Pancreas (tissue), 10 donors: Measurements from ENCODE around the gene SORCS2. TPM values are rescaled to one million over a fixed set of nuclear protein-coding genes. Genes with fewer than 3 reads are reported as not detected.

Source experiments
- ATAC-seq, 4 donors: fragments of 200-7000 bp; cut with Tn5 transposase; one replicate each; pipeline versions ENCODE4 v1.8.0 to v1.9.1; 2020; ENCODE audit warnings: mild to moderate bottlenecking in 4 of 4, moderate library complexity in 4 of 4
- DNase-seq, 6 donors: peaks; one replicate each; pipeline ENCODE4 v3.0.0-alpha.2; 2020
- FAIRE-seq: peaks from 2 replicates; lab custom pipeline; 2012; peaks lifted over from hg19 to GRCh38; lab: Jason Lieb, UNC
- H3K27ac ChIP-seq, 4 donors: fragments of 200-600 bp; sonication (generic); 1 replicate in 3 of 4; 2 replicates in 1 of 4; pipeline versions ENCODE4 v1.5.0 to v1.8.0; 2020
- H3K27me3 ChIP-seq, 4 donors: fragments of 200-600 bp; one replicate each; pipeline ENCODE4 v1.8.0; 2021
- H3K36me3 ChIP-seq, 3 donors: fragments of 200-600 bp; sonication (generic) in 1 of 3; one replicate each; pipeline versions ENCODE4 v1.5.0 to v1.8.0; 2020 to 2021
- H3K4me1 ChIP-seq, 3 donors: fragments of 200-600 bp; one replicate each; pipeline ENCODE4 v1.8.0; 2021
- H3K4me3 ChIP-seq, 4 donors: fragments of 200-600 bp; sonication (generic) in 2 of 4; one replicate each; pipeline versions ENCODE4 v1.5.0 to v1.8.0; 2020 to 2021
- H3K9me3 ChIP-seq, 4 donors: fragments of 200-600 bp; one replicate each; pipeline ENCODE4 v1.8.0; 2021
- whole genome bisulfite sequencing, 2 donors: extraction: QIAGEN DNeasy Blood & Tissue Kit; methylation state at CpG; one replicate each; pipeline ENCODE4 v1.1.7; 2013; 5-methylcytosine and 5-hydroxymethylcytosine counted together
- intact Hi-C, 3 donors: fragments of 100-400 bp; cut with DNase I; formaldehyde crosslinking; loops; one replicate each; pipeline versions ENCODE4 v1.11.1 to v1.14.2; 2022
- polyA plus RNA-seq, 2 donors: library from polyadenylated mRNA; stranded (reverse); fragments of 200-250 nt; gene quantifications; one replicate each; pipeline ENCODE4 v1.2.3, GENCODE V29; 2013
- total RNA-seq, 6 donors: library from RNA; stranded (reverse); fragmentation: NEBNext Ultra II Directional in 4 of 6; extraction: Animal tissue kit (Norgen Biotek cat#: 25700) in 4 of 6; gene quantifications; one replicate each; pipeline versions ENCODE4 v1.2.1 to v1.2.4, GENCODE V29; 2021 to 2023
- TF ChIP-seq, protein P1 (sequence below), 4 donors: fragments of 200-600 bp; sonication (generic) in 3 of 4; IDR thresholded peaks; one replicate each; pipeline versions ENCODE4 v1.5.0 to v1.8.0; 2021; ENCODE audit warnings: antibody characterized with exemption in 4 of 4
- donor health status: healthy with polysubstance abuse.
- donor health status: DM: no; HTN: no; CAD: no; lungs with moderate emphysema.
- donor health status: DM: no; HTN: no; CAD: no.
- donor health status: control.
- donor health status: control.
- donor health status: Bipolar disorder and iron deficiency.
- donor health status: DM: yes; HTN: yes; CAD: no.
- donor health status: DM: no; HTN: no; CAD: no.
- donor health status: DM: no; HTN: no; CAD: no.
- donor health status: DM: yes; HTN: yes; CAD: no.

The SORCS2 gene
- total and polyA plus RNA-seq, 8 donors = 0.14 to 1.7 (median 0.42) TPM

DNA sequence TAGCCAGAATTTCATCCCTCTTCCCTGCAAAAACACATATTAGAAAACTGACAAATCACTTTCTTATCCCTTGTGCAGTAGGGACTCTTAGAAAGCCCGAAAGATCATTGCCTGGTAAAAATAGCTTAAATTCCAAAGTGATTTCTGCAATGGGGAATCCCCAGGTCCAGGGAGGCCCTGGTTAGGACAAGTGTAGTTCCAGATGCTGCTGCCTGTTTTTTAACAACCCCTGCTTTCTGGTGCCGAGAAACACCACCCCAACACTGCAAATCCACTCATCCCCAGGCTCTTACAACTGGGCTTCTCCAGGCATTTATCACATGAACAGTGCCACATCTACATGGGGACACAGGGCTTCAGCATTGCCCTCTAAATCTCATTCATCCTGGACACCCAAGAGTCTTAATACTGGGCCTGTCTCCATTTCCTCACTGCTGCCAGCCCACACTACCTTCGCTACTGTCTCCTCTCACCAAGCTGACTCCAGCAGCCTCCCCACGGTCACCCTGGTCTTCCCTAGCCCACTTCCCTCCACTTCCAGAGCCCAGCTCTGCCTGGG is 354.6 kb downstream of the SORCS2 start:
- TF ChIP-seq, protein P1, sequence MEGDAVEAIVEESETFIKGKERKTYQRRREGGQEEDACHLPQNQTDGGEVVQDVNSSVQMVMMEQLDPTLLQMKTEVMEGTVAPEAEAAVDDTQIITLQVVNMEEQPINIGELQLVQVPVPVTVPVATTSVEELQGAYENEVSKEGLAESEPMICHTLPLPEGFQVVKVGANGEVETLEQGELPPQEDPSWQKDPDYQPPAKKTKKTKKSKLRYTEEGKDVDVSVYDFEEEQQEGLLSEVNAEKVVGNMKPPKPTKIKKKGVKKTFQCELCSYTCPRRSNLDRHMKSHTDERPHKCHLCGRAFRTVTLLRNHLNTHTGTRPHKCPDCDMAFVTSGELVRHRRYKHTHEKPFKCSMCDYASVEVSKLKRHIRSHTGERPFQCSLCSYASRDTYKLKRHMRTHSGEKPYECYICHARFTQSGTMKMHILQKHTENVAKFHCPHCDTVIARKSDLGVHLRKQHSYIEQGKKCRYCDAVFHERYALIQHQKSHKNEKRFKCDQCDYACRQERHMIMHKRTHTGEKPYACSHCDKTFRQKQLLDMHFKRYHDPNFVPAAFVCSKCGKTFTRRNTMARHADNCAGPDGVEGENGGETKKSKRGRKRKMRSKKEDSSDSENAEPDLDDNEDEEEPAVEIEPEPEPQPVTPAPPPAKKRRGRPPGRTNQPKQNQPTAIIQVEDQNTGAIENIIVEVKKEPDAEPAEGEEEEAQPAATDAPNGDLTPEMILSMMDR (IDR thresholded peaks at IDR 0.05) = no peak
- intact Hi-C loops = no loop called here
- FAIRE-seq (no peak), DNase-seq (peak in 1 of 6 donors; percentile 2), ATAC-seq (peak in 2 of 4 donors; percentile 60 to 63)
- H3K36me3 ChIP-seq = no peaks in the 10 kb centered on the region
- no peak overlapping the region for H3K4me3 ChIP-seq
- WGBS, 2 donors = 38 to 46% methylated on average over 4 of the region's 4 CpGs
- no peak overlapping the region for H3K27ac ChIP-seq
- no peaks in the 10 kb centered on the region for H3K9me3 ChIP-seq
- no peaks in the 10 kb centered on the region for H3K27me3 ChIP-seq
- H3K4me1 ChIP-seq = no peaks in the 10 kb centered on the region

DNA sequence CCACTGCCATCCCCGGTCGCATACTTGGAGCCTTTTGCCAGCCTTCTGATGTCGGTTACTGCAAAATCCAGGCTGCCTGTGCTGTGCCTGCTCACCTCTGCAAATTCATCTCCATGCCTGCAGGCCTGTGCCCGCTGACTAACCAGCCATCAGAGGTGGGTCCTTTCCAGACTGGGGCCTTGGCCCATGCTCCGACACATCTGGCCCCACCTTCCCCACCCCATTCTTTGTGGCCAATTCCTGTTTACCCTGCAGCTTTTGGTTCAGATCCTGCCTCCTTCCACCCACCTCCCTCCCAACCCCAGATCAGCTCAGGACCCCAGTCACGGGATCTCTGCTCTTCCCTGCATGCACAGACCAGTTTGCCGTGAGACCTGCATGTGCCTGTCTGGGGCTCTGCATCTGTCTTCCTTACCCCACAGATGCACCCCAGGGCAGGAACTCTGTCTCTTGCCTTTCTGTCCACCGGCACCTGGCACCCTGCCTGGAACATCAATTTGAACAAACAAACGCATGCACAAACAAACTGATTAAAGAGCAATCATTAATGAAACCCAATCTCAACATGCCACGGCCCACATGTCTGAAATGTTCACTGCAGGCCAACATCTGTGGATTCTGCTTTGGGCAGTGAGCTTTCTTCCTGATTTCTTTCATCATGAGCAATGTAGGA is 355.2 kb downstream of the SORCS2 start:
- Histone ChIP-seq H3K36me3 (no peaks in the 10 kb centered on the region), H3K27me3 (no peaks in the 10 kb centered on the region), H3K4me1 (no peaks in the 10 kb centered on the region), H3K4me3 (no peak overlapping the region), H3K27ac (no peak overlapping the region), H3K9me3 (no peaks in the 10 kb centered on the region)
- FAIRE-seq (no peak), DNase-seq (no peak), ATAC-seq (peak in 1 of 4 donors; percentile 19)
- TF ChIP-seq, protein P1 (IDR thresholded peaks at IDR 0.05) = no peak
- 60 to 64% methylated on average over 10 of the region's 10 CpGs for WGBS, 2 donors
- intact Hi-C loops = no loop called here

DNA sequence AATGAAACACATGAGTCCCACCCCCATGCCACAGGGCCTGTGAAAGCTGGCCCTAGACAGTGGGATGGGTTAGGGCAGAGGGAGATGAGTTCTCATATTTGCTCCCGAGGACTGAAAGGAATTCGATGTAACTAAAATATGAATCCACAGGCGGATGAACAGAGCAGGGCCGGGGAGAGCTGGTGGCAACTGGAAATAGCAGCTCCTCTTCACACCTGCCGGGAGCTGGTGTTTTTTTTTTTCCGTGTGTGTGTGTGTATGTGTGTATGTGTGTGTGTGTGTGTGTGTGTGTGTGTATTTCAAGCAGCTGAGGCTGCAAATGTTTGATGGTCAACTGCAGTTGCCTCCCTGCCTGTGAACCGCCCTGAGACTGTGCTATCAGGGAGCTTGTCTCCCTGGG is 357.5 kb downstream of the SORCS2 start:
- Histone ChIP-seq H3K4me3 (no peak overlapping the region), H3K27ac (no peak overlapping the region), H3K27me3 (no peaks in the 10 kb centered on the region), H3K9me3 (no peaks in the 10 kb centered on the region), H3K4me1 (no peaks in the 10 kb centered on the region), H3K36me3 (no peaks in the 10 kb centered on the region)
- ATAC-seq (no peak), DNase-seq (no peak), FAIRE-seq (no peak)
- intact Hi-C loops = no loop called here
- TF ChIP-seq, protein P1 (IDR thresholded peaks at IDR 0.05) = no peak
- 60 to 67% methylated on average over 7 of the region's 7 CpGs for WGBS, 2 donors

DNA sequence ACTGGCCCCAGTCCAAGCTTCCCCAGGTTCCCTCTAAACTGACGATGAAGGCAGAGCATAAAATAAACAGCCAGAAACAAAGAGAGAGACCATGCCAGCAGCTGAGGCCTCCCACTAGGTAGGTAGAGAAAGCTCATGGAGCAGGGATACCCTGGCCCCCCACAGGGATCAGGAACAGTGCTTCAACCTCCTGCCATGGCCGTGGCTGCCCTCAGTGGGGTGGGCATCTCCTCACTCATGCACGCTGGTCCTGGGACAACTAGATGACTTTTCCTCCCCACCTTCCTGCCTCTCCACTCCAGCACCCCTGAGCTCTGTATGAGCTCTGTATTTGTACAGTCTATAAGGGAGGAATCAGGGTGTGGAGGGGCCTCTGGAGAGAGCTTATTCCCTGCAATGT is 360.1 kb downstream of the SORCS2 start:
- TF ChIP-seq, protein P1 (IDR thresholded peaks at IDR 0.05) = no peak
- DNase-seq = no peak
- FAIRE-seq = no peak

GRCh38 chr4:7553280-7553679 is 360.9 kb downstream of the SORCS2 start:
- no peak for ATAC-seq
- no peak for DNase-seq
- intact Hi-C loops = no loop called here
- no peaks in the 10 kb centered on the region for H3K4me1 ChIP-seq
- no peaks in the 10 kb centered on the region for H3K27me3 ChIP-seq
- FAIRE-seq = no peak
- TF ChIP-seq, protein P1 (IDR thresholded peaks at IDR 0.05) = no peak
- H3K4me3 ChIP-seq = no peak overlapping the region
- WGBS, 2 donors = 78 to 79% methylated on average over 1 of the region's 1 CpG
- H3K9me3 ChIP-seq = no peaks in the 10 kb centered on the region
- no peak overlapping the region for H3K27ac ChIP-seq
- H3K36me3 ChIP-seq = no peaks in the 10 kb centered on the region

More for the DNA sequence above, 360.1 kb downstream of the SORCS2 start:
- H3K36me3 ChIP-seq = no peaks in the 10 kb centered on the region
- H3K4me1 ChIP-seq = no peaks in the 10 kb centered on the region
- no peaks in the 10 kb centered on the region for H3K9me3 ChIP-seq
- H3K27ac ChIP-seq = no peak overlapping the region
- no peaks in the 10 kb centered on the region for H3K27me3 ChIP-seq
- no peak for ATAC-seq
- 47 to 60% methylated on average over 3 of the region's 3 CpGs for WGBS, 2 donors
- H3K4me3 ChIP-seq = no peak overlapping the region
- intact Hi-C loops = no loop called here
